Activated CD4-positive, CD25-positive, alpha-beta regulatory T cell treated with anti-CD3 and anti-CD28 coated beads, Interleukin-2, amount 50 U/mL, for 16 hours (primary cell): ENCODE data around the gene FOXP4.

Experiments
- DNase-seq: peaks from one replicate; pipeline ENCODE4 v3.0.0-alpha.2; 2020; ENCODE audit warnings: low read depth, low spot score

Gene FOXP4, protein sequence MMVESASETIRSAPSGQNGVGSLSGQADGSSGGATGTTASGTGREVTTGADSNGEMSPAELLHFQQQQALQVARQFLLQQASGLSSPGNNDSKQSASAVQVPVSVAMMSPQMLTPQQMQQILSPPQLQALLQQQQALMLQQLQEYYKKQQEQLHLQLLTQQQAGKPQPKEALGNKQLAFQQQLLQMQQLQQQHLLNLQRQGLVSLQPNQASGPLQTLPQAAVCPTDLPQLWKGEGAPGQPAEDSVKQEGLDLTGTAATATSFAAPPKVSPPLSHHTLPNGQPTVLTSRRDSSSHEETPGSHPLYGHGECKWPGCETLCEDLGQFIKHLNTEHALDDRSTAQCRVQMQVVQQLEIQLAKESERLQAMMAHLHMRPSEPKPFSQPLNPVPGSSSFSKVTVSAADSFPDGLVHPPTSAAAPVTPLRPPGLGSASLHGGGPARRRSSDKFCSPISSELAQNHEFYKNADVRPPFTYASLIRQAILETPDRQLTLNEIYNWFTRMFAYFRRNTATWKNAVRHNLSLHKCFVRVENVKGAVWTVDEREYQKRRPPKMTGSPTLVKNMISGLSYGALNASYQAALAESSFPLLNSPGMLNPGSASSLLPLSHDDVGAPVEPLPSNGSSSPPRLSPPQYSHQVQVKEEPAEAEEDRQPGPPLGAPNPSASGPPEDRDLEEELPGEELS

GRCh38 chr6:41545703-41546474 is at the start of gene FOXP4:
FOXP4 (plus strand) TSS chr6:41546381; CDS start chr6:41565761, 19,380 bp downstream.
- peak; percentile 62 for DNase-seq

DNA sequence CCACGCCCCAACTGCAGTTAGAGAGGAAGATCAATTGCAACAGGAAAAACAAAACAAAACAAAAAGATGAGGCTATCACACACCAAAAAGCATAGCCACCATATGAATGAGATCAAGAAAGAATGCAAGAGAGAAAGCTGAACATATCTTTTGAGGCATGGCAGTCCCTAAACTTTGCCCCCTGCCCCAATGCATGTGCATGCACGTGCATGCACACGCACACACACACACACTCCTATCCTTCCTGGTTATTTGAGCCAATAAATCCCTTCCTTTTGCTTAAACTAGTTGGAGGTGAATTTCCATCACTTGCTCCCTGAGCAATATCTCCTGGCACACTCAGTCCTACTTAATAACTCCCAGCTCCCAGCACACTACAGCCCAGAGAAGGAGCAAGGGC is 48.6 kb upstream of the FOXP4 start:
- no peak for DNase-seq

DNA sequence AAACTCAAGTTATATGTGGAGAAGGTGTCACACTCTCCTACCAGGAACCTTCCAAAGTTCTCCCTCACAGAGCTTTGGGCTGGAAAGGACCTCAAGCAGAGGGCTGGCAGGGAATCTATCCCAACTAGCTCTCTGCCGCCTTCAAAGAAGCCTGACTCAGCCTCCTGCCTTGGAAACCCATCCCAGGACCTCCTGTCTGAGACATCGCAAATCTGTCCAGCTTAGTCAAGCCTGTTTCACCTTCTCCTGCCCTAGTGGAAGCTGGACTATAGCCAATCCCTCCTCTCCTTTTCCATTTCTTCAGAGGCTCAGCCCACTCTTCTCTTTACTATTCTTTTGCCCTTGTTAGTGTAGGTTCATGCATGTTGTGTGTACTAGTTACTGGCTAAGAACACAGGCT is 48.2 kb upstream of the FOXP4 start:
- no peak for DNase-seq

DNA sequence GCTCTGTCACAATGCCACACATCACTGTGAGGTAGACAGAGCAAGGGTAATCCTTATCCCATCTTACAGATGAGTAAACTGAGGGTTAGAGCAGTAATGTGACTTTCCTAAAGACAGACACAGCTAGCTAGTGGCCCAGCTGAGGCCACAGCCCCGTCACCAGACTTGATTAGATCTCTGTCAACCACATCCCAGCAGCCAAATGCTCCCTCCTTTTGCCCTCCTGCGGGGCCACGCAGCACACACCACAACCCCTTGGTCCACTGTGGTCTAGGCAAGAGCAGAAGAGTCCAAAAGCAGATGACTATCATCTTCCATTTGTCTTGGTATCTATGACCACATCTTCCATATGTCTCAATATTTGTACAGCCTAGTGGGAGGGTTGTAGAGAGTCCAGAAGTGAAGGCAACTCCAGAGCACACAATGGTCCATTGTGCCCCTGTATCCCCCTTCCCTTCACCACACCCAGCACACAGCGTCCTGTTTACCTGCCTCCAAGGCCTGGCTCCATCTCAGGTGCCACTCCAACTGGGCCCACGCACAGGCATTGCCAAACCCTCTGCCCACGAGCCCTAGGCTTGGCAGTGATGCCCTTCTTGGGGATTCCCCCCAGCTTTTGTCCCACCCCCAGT is 47.1 kb upstream of the FOXP4 start:
- no peak for DNase-seq

DNA sequence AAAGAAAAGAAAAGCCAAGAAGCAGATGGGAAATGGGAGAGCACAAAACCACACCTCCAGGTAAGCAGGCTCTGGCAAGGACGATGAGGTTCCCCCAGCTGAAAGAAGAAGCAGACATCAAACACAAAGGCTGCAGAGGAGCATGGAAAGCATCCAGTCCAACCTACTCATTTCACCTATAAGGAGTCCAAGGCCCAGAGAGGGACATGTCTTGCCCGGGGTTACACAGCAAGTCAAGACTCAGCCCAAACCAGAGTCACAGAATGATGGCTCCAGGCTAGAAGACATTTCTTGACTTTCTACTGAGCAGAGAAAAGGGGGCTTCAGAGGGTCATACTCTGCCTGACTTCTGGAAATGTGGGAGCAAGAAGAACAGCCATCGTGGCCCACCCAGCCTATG is 45.6 kb upstream of the FOXP4 start:
- no peak for DNase-seq

DNA sequence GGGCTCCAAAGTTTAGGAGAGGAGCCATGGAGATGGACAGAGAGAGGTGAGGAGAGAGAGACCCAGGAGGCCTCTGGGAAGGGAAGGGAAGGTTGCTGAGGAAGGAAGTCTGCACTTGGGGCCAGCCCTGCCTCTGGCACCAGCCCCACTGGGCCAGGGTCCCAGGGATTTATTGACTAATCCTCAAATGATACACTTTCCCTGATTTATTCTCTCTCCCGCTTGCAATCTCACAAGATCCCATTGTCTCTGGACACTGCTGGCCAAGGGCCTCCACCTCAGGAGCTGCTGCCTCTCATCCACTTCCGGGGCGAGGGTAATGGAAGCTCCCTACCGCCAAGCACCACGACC is 43.6 kb upstream of the FOXP4 start:
- no peak for DNase-seq

DNA sequence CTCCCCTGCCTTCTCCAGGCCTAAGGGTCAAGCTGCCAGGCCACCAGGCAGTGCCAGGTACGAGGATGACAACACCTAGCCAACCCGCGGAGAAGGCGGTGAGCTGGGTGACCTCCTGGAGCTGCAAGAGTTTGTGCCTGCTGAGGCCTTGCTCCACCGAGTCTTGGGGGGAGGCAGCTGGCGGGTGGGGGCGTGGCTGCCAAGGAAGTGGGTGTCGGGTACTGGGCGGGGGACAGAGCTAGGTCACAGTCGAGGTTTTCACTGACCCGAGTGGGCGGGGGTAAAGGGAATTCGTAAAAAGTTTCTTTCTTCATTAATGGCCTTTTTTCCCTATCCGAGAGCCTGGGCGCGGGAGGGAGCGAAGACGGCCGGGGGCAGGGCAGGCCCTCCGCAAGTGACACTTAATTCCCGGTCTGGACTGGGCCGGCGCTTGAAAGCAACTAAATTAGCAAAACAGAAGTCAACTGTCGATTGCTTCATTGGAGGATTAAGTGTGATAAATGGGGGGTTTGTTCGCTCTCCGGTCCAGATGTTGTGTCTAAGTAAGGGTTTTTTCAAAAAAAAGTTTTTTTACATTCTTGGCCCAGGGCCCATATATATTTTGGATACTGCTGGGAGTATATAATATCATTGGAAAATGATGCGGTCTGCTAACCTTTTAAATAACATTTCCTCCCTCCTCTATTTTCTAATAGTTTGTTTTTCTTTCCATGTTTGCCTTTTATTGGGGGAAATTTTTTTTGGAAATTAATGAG is 43.1 kb upstream of the FOXP4 start:
- no peak for DNase-seq

DNA sequence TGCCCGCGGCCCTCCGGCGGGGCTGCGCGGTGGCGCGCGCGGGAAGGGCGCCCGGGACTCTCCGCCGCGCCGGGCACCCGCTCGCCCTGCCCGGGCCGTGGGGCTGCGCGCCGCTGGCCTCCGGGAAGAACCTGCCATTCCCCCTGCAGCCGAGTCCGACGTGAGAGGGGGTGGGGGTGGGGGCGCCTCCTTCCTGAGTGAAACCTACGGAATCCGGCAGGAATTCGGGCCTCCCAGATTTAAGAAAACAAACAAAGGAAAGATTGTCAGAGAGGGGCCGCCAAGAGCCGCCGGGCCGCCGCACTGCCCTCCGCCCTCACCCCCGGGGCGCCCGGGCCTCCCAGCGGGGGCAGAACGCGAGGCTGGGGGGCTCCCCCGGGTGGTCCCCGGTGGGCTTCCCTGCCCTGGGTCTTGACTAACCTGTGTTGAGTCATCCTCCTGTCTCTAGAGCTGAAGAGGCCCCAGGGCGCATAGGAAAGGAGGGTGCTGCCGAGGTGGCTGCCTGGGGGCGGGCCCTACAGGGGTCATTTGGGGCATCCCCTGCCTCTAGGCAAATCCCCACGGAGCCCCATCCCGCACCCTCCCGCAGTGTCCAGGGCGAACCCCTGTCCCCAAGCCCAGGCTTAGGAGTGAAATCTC is 42.2 kb upstream of the FOXP4 start:
- DNase-seq: no peak

- no peak for DNase-seq
These were observed 41.6 kb upstream of the FOXP4 start for GRCh38 chr6:41504466-41505121.

GRCh38 chr6:41505122-41506049 is 40.8 kb upstream of the FOXP4 start:
- DNase-seq: no peak

DNA sequence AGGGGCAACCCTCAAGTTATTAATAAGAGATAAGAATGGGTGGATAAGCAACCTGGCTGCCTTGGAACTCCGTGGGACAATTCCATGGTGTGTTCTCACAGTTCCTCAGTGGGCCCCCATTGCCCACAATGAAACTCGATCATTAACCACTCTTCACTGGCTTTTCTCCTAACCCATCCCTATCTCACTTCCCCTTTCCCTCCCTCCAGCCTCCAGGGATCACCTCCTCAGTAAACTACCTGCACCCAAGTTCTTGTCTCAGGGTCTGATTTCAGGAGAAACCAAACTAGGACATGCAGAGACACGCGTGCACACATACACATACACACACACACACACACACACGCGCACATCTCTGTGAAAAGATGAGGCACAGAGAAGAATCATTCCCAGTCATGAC is 37.7 kb upstream of the FOXP4 start:
- no peak for DNase-seq

DNA sequence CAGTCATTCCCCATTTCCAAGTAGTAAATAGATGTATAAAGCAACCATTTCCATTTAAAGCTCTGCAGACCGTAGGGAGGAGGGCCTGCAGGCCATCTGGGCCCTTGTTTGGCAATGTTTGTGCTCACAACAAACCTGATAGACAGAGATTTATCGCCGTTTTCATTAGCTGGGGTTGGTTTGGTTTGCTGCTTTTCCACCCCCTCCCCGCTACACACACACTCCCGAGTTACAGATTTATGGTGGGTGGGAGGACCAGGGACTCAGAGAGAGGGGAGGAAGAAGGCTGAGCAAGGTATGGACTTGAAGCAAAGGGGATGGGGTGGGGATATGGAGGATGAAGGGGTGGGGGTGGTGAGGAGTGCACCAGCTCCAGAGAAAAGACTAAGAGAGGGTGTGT is 36.6 kb upstream of the FOXP4 start:
- no peak for DNase-seq

GRCh38 chr6:41511443-41512060 is 34.6 kb upstream of the FOXP4 start:
- no peak for DNase-seq

DNA sequence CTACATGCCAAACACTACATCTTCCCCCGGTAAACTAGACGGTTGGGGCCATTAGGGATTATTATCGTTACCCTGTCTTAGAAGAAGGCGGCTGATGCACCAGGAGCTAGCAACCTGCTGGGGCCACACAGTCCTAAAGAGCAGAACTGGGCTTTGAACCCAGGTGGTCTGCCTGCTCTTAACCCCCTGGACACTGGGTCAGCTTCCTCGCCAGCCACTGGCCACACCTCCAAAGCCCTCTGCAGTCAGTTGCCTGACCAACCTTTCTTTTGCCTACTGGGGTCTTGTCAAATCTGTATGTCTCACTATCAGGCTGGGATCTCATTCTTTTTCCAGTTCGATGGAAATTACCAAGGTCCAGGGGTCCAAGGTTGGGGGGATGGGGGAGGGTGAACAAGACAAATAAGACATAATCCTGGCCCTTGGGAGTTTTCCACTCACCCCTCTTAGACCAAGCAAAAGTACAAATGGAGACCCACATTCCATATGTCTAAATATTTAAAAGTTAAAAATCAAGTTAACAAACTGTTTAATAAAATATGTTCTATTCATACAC is 34.0 kb upstream of the FOXP4 start:
- no peak for DNase-seq

- no peak for DNase-seq
These were observed 30.2 kb upstream of the FOXP4 start for GRCh38 chr6:41515995-41516394.

- DNase-seq: no peak
These were observed 28.1 kb upstream of the FOXP4 start for GRCh38 chr6:41518118-41518517.

- DNase-seq: no peak
These were observed 26.9 kb upstream of the FOXP4 start for GRCh38 chr6:41519305-41519744.
